ENCODE data around the gene HSD17B1. TPM values are rescaled to one million over a fixed set of nuclear protein-coding genes. Genes with fewer than 3 reads are reported as not detected.

Gene HSD17B1
- total and polyA plus RNA-seq, 2 of the 13 experiments (the other 11 are each of a cell fraction or from before 2014, with no cell fraction given): 0.54 to 0.93 TPM

DNA sequence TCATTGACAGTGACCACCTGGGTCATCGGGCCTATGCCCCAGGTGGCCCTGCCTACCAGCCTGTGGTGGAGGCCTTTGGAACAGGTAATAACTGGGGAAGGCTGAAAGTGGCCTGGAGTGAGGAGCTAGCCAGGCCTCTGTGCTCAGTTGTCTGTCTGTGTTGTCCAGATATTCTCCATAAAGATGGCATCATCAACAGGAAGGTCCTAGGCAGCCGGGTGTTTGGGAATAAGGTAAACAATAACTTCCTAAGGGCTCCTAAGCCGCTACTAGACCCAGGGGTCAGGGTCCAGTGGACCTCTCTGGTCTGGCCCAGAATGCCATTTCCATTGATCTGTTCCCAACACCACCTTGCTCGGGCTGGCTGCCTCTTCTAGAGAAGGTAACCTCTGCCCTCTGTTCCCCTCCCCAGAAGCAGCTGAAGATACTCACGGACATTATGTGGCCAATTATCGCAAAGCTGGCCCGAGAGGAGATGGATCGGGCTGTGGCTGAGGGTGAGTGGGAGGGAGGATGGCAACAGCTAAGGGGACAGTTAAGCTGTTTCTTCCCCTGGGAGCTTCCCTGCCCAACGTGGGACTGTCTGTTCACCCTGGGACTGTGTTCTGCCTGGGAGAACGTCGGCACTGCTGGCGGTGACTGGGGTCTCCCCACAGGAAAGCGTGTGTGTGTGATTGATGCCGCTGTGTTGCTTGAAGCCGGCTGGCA, 12.2 kb downstream of the HSD17B1 start (continued):
- TF ChIP-seq POGZ (CRISPR knock-in tag; IDR thresholded peaks at IDR 0.05) (peak; percentile 68), ZMYM4 (CRISPR knock-in tag; IDR thresholded peaks at IDR 0.05) (0 out of 2 replicates have a peak, but pooled peaks have one; percentile 22), ZNF460 (CRISPR knock-in tag; IDR thresholded peaks at IDR 0.05; ENCODE audit: borderline replicate concordance) (no peak), PHF5A (CRISPR knock-in tag; IDR thresholded peaks at IDR 0.05; ENCODE audit: low read depth, unreplicated experiment) (peak; percentile 69), NR2F2 (IDR thresholded peaks at IDR 0.05; ENCODE audit: borderline replicate concordance, low read depth) (peak; percentile 78), MYC (CRISPR knock-in tag; IDR thresholded peaks at IDR 0.05; ENCODE audit: borderline replicate concordance) (0 out of 2 replicates have a peak, but pooled peaks have one; percentile 14), NR2F1 (CRISPR knock-in tag; IDR thresholded peaks at IDR 0.05) (peak; percentile 92 to 95), HNF4G (IDR thresholded peaks at IDR 0.05; ENCODE audit: borderline replicate concordance, low read depth, low read length) (peak; percentile 92), HNF4G (CRISPR knock-in tag; IDR thresholded peaks at IDR 0.05; ENCODE audit: borderline replicate concordance, low read depth) (peak; percentile 84; the same call in 1 of the 2 replicates), ZKSCAN8 (CRISPR knock-in tag; IDR thresholded peaks at IDR 0.05; ENCODE audit: borderline replicate concordance) (peak; percentile 68; the same call in 1 of the 2 replicates), MED1 (CRISPR knock-in tag; IDR thresholded peaks at IDR 0.05) (peak; percentile 93), NR2F6 (IDR thresholded peaks at IDR 0.05) (peak; percentile 91), NR2F6 (CRISPR knock-in tag; IDR thresholded peaks at IDR 0.05) (peak; percentile 94), ZNF772 (CRISPR knock-in tag; IDR thresholded peaks at IDR 0.05) (peak; percentile 23; the same call in 1 of the 2 replicates), POLR2AphosphoS5 (IDR thresholded peaks at IDR 0.05; ENCODE audit: low read depth, low read length) (peak; percentile 49; the same call in 1 of the 2 replicates), SYNCRIP (IDR thresholded peaks at IDR 0.05; ENCODE audit: insufficient read depth, low read depth, low read length) (no peak), EED (CRISPR knock-in tag; IDR thresholded peaks at IDR 0.05) (no peak), MTA1 (CRISPR knock-in tag; IDR thresholded peaks at IDR 0.05; ENCODE audit: borderline replicate concordance) (peak; percentile 76; the same call in 1 of the 2 replicates)
- TF ChIP-seq, protein P1, sequence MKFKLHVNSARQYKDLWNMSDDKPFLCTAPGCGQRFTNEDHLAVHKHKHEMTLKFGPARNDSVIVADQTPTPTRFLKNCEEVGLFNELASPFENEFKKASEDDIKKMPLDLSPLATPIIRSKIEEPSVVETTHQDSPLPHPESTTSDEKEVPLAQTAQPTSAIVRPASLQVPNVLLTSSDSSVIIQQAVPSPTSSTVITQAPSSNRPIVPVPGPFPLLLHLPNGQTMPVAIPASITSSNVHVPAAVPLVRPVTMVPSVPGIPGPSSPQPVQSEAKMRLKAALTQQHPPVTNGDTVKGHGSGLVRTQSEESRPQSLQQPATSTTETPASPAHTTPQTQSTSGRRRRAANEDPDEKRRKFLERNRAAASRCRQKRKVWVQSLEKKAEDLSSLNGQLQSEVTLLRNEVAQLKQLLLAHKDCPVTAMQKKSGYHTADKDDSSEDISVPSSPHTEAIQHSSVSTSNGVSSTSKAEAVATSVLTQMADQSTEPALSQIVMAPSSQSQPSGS (CRISPR knock-in tag; IDR thresholded peaks at IDR 0.05): peak; percentile 37; the same call in 1 of the 2 replicates
- TF ChIP-seq, protein P2, sequence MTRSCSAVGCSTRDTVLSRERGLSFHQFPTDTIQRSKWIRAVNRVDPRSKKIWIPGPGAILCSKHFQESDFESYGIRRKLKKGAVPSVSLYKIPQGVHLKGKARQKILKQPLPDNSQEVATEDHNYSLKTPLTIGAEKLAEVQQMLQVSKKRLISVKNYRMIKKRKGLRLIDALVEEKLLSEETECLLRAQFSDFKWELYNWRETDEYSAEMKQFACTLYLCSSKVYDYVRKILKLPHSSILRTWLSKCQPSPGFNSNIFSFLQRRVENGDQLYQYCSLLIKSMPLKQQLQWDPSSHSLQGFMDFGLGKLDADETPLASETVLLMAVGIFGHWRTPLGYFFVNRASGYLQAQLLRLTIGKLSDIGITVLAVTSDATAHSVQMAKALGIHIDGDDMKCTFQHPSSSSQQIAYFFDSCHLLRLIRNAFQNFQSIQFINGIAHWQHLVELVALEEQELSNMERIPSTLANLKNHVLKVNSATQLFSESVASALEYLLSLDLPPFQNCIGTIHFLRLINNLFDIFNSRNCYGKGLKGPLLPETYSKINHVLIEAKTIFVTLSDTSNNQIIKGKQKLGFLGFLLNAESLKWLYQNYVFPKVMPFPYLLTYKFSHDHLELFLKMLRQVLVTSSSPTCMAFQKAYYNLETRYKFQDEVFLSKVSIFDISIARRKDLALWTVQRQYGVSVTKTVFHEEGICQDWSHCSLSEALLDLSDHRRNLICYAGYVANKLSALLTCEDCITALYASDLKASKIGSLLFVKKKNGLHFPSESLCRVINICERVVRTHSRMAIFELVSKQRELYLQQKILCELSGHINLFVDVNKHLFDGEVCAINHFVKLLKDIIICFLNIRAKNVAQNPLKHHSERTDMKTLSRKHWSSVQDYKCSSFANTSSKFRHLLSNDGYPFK (CRISPR knock-in tag; IDR thresholded peaks at IDR 0.05; ENCODE audit: borderline replicate concordance): peak; percentile 30; the same call in 1 of the 2 replicates
- TF ChIP-seq, protein P3, sequence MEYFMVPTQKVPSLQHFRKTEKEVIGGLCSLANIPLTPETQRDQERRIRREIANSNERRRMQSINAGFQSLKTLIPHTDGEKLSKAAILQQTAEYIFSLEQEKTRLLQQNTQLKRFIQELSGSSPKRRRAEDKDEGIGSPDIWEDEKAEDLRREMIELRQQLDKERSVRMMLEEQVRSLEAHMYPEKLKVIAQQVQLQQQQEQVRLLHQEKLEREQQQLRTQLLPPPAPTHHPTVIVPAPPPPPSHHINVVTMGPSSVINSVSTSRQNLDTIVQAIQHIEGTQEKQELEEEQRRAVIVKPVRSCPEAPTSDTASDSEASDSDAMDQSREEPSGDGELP (IDR thresholded peaks at IDR 0.05; ENCODE audit: borderline replicate concordance, low read depth): peak; percentile 7; the same call in 1 of the 2 replicates
- TF ChIP-seq, protein P4, sequence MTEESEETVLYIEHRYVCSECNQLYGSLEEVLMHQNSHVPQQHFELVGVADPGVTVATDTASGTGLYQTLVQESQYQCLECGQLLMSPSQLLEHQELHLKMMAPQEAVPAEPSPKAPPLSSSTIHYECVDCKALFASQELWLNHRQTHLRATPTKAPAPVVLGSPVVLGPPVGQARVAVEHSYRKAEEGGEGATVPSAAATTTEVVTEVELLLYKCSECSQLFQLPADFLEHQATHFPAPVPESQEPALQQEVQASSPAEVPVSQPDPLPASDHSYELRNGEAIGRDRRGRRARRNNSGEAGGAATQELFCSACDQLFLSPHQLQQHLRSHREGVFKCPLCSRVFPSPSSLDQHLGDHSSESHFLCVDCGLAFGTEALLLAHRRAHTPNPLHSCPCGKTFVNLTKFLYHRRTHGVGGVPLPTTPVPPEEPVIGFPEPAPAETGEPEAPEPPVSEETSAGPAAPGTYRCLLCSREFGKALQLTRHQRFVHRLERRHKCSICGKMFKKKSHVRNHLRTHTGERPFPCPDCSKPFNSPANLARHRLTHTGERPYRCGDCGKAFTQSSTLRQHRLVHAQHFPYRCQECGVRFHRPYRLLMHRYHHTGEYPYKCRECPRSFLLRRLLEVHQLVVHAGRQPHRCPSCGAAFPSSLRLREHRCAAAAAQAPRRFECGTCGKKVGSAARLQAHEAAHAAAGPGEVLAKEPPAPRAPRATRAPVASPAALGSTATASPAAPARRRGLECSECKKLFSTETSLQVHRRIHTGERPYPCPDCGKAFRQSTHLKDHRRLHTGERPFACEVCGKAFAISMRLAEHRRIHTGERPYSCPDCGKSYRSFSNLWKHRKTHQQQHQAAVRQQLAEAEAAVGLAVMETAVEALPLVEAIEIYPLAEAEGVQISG (CRISPR knock-in tag; IDR thresholded peaks at IDR 0.05): peak; percentile 75; the same call in 1 of the 2 replicates
